GM21737 (cell line): ENCODE data around the gene NPTXR.

Source experiments
- ATAC-seq: cut with Tn5 transposase; IDR thresholded peaks from one replicate; pipeline ENCODE4 v1.9.1; 2021; ENCODE audit warnings: mild to moderate bottlenecking, moderate library complexity; ENCODE audit not compliant: unreplicated experiment

The NPTXR gene

GRCh38 chr22:38853196-38853651, 9.4 kb upstream of the NPTXR start:
- no peak for ATAC-seq

- ATAC-seq = no peak
Measured at GRCh38 chr22:38852522-38852921, 8.7 kb upstream of the NPTXR start.

GRCh38 chr22:38850941-38851849, 7.4 kb upstream of the NPTXR start:
- ATAC-seq = no peak

GRCh38 chr22:38850399-38850798, 6.6 kb upstream of the NPTXR start:
- no peak for ATAC-seq

- ATAC-seq = no peak
Measured at GRCh38 chr22:38849811-38850210, 6.0 kb upstream of the NPTXR start.

GRCh38 chr22:38846412-38846811, 2.6 kb upstream of the NPTXR start:
- no peak for ATAC-seq

GRCh38 chr22:38845004-38845740, 1.3 kb upstream of the NPTXR start:
- ATAC-seq = no peak

- no peak for ATAC-seq
Measured at GRCh38 chr22:38844315-38845003, 631 bp upstream of the NPTXR start.

- no peak for ATAC-seq
Measured at GRCh38 chr22:38843201-38843656, 599 bp downstream of the NPTXR start.

GRCh38 chr22:38842512-38843200, 1.2 kb downstream of the NPTXR start:
- ATAC-seq = no peak

GRCh38 chr22:38841635-38842034, 2.2 kb downstream of the NPTXR start:
- ATAC-seq = no peak

- no peak for ATAC-seq
Measured at GRCh38 chr22:38841211-38841610, 2.6 kb downstream of the NPTXR start.

- no peak for ATAC-seq
Measured at GRCh38 chr22:38840129-38840528, 3.7 kb downstream of the NPTXR start.

- no peak for ATAC-seq
Measured at GRCh38 chr22:38839686-38840085, 4.1 kb downstream of the NPTXR start.

- ATAC-seq = no peak
Measured at GRCh38 chr22:38837414-38837928, 6.4 kb downstream of the NPTXR start.

- ATAC-seq = no peak
Measured at GRCh38 chr22:38835888-38836301, 7.9 kb downstream of the NPTXR start.

- ATAC-seq = no peak
Measured at GRCh38 chr22:38834991-38835390, 8.8 kb downstream of the NPTXR start.

GRCh38 chr22:38834215-38834953, 9.4 kb downstream of the NPTXR start:
- no peak for ATAC-seq

GRCh38 chr22:38833061-38833460, 10.8 kb downstream of the NPTXR start:
- no peak for ATAC-seq
